ENCODE measurements around the gene CMSS1. TPM values are rescaled to one million over a fixed set of nuclear protein-coding genes. Genes with fewer than 3 reads are reported as not detected.

CMSS1 gene
- total and polyA plus RNA-seq, 2 of the 13 experiments (the other 11 are each of a cell fraction or from before 2014, with no cell fraction given) = 6.4 to 48.7 TPM

- Histone ChIP-seq H3K27me3 (ENCODE audit: control insufficient read depth in 1 of 2, insufficient read depth in 2 of 2, low read length in 2 of 2) (no peaks in the 10 kb centered on the region), H4K20me1 (ENCODE audit: insufficient read depth, low read length) (no peaks in the 10 kb centered on the region), H3K4me2 (ENCODE audit: low read depth, low read length) (no peak overlapping the region), H3K4me1 (ENCODE audit: insufficient read depth, low read length) (peaks cover 18% of the 10 kb centered on the region), H3K9me3 (ENCODE audit: low read length) (0 out of 2 replicates have a peak, but pooled peaks cover 2% of the 10 kb centered on the region), H2AFZ (ENCODE audit: low read length) (no peak overlapping the region), H3K9ac (ENCODE audit: insufficient read depth, low read depth, low read length) (no peak overlapping the region), H3K27ac (ENCODE audit: extremely low read length, insufficient read depth, low read length) (no peak overlapping the region), H3K79me2 (ENCODE audit: insufficient read depth, low read length) (no peaks in the 10 kb centered on the region), H3K36me3 (replicated peaks in 1 of 2; ENCODE audit: control insufficient read depth in 1 of 2, insufficient read depth in 2 of 2, low read length in 2 of 2) (no peaks in the 10 kb centered on the region), H3K4me3 (replicated peaks in 1 of 3; ENCODE audit: insufficient read depth in 1 of 3, low read depth in 2 of 3, low read length in 3 of 3) (no peak overlapping the region)
- whole genome bisulfite sequencing (ENCODE audit: low lambda C conversion rate) = 98% methylated on average over 1 of the region's 1 CpG
- intact Hi-C loops (cut with micrococcal nuclease; ENCODE audit: unreplicated experiment) (no loop called here), in situ Hi-C loops (cut with HindIII; ENCODE audit: extremely low pct_ligation_motif_present, low pct_unique_long_range_greater_than_20kb) (no loop called here)
- DNase-seq (ENCODE audit: low spot score) (no peak), FAIRE-seq (no peak), ATAC-seq (no peak)
- ChIA-PET POLR2A (no interaction called here), CTCF (ENCODE audit: low intra/inter-chr PET ratio, low total read pairs) (no interaction called here)
- BruUV-seq (replicated peaks) = no TSS peak
- TF ChIP-seq NFATC3 (CRISPR knock-in tag; IDR thresholded peaks at IDR 0.05) = no peak
- TF ChIP-seq POLR2G (IDR thresholded peaks at IDR 0.05; ENCODE audit: low read depth, low read length) = no peak
- TF ChIP-seq AGO2 (optimal IDR thresholded peaks at IDR 0.05; ENCODE audit: low read depth, low read length) = no peak
- TF ChIP-seq ZNF382 (CRISPR knock-in tag; IDR thresholded peaks at IDR 0.05; ENCODE audit: borderline replicate concordance) = no peak
- TF ChIP-seq, protein P1, sequence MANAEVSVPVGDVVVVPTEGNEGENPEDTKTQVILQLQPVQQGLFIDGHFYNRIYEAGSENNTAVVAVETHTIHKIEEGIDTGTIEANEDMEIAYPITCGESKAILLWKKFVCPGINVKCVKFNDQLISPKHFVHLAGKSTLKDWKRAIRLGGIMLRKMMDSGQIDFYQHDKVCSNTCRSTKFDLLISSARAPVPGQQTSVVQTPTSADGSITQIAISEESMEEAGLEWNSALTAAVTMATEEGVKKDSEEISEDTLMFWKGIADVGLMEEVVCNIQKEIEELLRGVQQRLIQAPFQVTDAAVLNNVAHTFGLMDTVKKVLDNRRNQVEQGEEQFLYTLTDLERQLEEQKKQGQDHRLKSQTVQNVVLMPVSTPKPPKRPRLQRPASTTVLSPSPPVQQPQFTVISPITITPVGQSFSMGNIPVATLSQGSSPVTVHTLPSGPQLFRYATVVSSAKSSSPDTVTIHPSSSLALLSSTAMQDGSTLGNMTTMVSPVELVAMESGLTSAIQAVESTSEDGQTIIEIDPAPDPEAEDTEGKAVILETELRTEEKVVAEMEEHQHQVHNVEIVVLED (CRISPR knock-in tag; IDR thresholded peaks at IDR 0.05; ENCODE audit: borderline replicate concordance) = no peak
- no peak for TF ChIP-seq SRSF1 (optimal IDR thresholded peaks at IDR 0.05; ENCODE audit: low read depth, low read length)
- no peak for TF ChIP-seq ZNF772 (CRISPR knock-in tag; IDR thresholded peaks at IDR 0.05)
- TF ChIP-seq SIN3A (IDR thresholded peaks at IDR 0.05; ENCODE audit: borderline replicate concordance, low read depth, low read length) = no peak
- no peak for TF ChIP-seq ZBTB7A (CRISPR knock-in tag; IDR thresholded peaks at IDR 0.05)
- TF ChIP-seq IRF1 (CRISPR knock-in tag; IDR thresholded peaks at IDR 0.05; ENCODE audit: low read depth) = no peak
- no peak for TF ChIP-seq ARID4A (CRISPR knock-in tag; IDR thresholded peaks at IDR 0.05; ENCODE audit: borderline replicate concordance)
- TF ChIP-seq, protein P2, sequence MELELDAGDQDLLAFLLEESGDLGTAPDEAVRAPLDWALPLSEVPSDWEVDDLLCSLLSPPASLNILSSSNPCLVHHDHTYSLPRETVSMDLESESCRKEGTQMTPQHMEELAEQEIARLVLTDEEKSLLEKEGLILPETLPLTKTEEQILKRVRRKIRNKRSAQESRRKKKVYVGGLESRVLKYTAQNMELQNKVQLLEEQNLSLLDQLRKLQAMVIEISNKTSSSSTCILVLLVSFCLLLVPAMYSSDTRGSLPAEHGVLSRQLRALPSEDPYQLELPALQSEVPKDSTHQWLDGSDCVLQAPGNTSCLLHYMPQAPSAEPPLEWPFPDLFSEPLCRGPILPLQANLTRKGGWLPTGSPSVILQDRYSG (CRISPR knock-in tag; IDR thresholded peaks at IDR 0.05) = no peak
- no peak for TF ChIP-seq ZNF552 (CRISPR knock-in tag; IDR thresholded peaks at IDR 0.05; ENCODE audit: borderline replicate concordance)
- TF ChIP-seq SP2 (CRISPR knock-in tag; IDR thresholded peaks at IDR 0.05) = no peak
- TF ChIP-seq JUNB (CRISPR knock-in tag; IDR thresholded peaks at IDR 0.05; ENCODE audit: borderline replicate concordance) = no peak
- no peak for TF ChIP-seq ZNF709 (CRISPR knock-in tag; IDR thresholded peaks at IDR 0.05)
Observed at GRCh38 chr3:100010087-100010417, 192.4 kb downstream of the CMSS1 start.

All from HepG2 (cell line).